ENCODE measurements around the gene FRMD5.

GRCh38 chr15:44034933-44035624 is 160.0 kb downstream of the FRMD5 start:
- no peak for TF ChIP-seq EZH2 (IDR thresholded peaks at IDR 0.05; ENCODE audit: low read depth)
- no peak for TF ChIP-seq CTCF (conservative IDR thresholded peaks at IDR 0.05)
